GM18868 (cell line): ENCODE data around the gene ZNF280C.
"Not testable (repeated sequence)": the region's sequence is repeated elsewhere in the genome, so short reads cannot be mapped to it uniquely, and the experiment has no call there.

ENCODE experiments used
- ATAC-seq: cut with Tn5 transposase; IDR thresholded peaks from one replicate; pipeline ENCODE4 v1.9.1; 2021; ENCODE audit warnings: mild to moderate bottlenecking, moderate library complexity; ENCODE audit not compliant: unreplicated experiment

Gene ZNF280C, protein sequence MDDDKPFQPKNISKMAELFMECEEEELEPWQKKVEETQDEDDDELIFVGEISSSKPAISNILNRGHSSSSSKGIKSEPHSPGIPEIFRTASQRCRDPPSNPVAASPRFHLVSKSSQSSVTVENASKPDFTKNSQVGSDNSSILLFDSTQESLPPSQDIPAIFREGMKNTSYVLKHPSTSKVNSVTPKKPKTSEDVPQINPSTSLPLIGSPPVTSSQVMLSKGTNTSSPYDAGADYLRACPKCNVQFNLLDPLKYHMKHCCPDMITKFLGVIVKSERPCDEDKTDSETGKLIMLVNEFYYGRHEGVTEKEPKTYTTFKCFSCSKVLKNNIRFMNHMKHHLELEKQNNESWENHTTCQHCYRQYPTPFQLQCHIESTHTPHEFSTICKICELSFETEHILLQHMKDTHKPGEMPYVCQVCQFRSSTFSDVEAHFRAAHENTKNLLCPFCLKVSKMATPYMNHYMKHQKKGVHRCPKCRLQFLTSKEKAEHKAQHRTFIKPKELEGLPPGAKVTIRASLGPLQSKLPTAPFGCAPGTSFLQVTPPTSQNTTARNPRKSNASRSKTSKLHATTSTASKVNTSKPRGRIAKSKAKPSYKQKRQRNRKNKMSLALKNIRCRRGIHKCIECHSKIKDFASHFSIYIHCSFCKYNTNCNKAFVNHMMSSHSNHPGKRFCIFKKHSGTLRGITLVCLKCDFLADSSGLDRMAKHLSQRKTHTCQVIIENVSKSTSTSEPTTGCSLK

DNA sequence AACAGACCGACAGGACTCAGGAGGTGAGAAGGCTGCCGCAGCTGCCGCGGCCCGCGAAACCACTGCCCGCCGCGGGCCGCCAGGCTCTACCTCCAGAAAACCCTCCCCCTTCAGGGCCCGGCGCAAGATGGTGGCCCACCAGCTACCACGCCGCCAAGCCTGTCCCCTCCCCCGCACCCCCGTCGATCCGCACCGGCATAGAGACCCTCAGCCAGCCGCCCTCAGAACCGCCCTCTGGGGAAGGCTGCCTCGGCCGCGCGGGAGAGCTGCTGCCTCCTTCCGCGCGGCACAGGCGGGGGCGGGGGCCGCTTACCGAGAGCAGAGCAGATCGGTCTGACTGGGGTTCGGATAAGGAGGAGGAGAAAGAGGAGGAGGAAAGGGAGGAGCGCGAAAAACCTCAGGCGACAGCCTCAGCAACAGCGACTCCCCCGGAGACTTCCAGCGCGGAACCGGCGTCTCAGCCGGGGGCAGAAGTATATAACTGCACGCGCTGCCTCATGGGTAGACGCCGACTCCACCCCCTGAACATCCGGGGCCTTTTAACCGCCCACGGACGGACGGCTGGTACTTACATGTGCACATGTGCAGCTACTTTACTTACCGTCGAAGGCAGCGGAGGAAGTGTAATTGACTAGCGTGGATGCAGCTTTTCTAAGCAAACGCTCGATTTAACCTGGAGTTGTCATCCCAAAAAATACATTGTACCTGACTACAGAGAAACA is at the start of gene ZNF280C:
TSS of gene ZNF280C (minus strand) at position 451 of the 722 bp plus-strand sequence. CDS start 8,450 bp downstream, outside the sequence.
- peak; percentile 97 for ATAC-seq

DNA sequence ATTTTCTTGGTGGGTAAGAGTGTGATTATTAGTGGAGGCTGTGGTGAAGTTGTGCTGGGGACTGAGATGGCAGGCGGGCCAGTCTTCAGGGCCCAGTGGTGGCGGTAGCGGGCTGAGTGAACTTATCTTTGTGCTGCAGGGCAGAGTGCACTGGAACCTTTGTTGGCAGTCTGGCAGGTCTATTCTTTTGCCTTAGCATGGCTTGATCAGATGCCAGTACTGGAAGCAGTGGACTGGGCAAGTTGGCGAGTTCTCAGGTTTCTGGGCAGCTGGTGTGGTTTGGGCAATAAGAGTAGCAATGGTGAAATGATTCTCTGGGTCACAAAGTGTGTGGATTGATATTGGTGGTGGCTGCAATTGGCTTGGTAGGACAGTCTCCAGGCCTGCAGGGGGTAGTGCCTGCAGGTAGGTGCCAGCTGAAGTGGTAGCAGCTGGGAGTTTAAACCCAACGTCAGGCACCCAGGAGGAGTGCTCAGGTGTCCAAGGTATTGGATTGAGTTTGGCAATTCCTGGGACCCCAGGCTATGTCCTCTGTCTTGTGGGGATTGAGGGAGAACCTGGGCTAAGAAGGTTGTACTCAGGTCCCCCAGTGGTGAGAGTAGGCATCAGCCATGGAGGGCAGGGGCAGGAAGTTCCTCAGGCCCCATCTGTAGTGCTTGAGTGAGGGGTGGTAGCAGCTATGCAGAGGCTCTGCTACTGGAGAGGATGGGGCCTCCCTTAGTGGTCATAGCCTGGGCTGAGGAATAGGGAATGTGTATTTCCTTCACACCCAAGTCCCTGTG is 36.1 kb upstream of the ZNF280C start:
- ATAC-seq = no peak

DNA sequence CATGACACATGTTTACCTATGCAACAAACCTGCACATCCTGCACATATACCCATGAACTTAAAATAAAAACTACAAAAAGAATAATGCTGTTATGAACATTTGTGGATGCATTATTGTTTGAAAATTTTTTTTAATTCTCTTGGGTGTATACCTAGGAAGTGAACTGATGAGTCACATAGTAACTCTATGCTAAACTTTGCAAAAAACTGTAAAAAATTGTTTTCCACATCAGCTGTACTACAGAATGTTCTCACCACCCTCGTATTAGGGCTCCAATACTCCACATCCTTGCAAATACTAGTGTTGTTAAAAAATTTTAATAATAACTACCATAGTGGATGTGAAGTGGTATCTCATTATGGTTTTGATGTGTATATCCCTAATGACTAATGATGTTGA is 33.3 kb upstream of the ZNF280C start:
- ATAC-seq = no peak

DNA sequence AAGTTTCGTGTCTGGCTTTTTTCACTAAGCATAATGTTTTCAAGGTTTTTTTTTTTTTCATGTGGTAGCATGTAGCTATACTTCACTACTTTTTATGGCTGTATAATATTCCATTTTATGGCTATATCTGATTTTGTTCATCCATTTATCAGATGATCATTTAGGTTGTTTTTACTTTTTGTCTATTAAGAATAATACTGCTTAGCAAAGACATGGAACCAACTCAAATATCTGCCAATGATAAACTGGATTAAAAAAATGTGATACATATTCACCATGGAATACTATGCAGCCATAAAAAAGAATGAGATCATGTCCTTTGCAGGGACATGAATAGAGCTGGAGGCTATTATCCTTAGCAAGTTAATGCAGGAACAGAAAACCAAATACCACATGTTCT is 32.7 kb upstream of the ZNF280C start:
- no peak for ATAC-seq

DNA sequence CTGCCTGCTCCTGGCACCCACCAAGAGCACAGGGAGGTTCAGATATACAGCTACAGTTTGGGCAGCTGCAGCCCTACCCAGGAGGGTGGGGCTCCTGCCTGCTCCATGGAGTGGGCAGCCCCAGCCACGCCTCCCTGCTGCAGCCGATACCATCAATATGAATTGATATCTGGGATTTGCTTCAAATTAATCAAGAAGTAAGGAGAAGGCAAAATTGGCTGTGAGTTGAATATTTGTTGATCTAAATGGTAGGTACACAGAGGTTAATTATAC is 31.2 kb upstream of the ZNF280C start:
- ATAC-seq = no peak

DNA sequence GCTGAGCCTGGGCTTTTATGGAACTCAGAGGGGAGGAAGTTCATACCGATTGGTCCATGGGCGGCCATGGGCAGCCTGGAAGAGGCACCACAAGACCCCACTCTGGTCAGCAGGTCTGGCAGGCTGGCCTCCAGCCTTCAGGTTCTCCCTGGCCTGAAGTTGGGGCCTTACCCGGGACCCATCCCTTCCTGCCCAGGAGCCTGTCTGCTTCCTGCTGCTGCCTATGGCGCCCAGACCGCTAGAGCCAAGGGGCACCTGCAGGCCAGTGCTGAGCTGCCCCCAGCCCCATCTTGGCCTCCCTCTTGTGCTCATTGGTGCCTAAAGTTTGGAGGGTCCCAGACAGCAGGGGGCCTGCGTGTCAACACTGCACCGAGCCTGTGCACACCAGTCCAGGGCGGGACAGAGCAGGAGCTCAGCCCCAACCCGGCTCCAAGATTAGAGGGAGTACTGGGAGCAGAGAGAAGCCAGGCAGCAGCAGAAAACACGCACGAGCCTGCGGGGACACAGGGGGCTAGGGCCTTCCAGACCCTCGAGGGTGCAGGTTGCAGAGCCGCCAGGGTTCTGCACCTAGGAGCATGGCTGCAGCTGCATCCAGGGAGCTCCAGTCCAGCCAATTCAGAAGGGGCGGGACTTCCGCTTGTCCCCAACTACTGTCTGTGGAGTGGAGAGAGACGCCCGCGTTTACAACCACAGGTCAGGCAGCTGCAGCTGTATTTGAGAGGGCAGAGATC is 30.7 kb upstream of the ZNF280C start:
- no peak for ATAC-seq

DNA sequence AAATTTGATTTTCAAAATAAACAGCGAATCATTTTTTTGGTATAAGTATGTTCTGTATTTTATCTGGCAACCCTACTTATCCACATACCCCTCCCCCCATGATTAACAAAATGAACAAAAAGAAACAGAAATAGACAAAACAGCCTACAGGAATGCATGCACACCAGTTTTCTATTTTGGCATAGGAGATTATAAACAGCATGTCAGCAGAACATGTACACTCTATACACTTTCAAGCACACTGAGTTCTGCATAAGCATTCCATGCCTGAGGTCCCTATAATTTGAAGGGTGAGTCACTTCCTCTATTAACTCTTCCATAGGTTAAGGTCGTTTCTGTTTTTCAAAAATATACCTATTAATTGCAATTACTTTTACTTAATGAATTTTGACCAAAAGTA is 28.0 kb upstream of the ZNF280C start:
- no peak for ATAC-seq

DNA sequence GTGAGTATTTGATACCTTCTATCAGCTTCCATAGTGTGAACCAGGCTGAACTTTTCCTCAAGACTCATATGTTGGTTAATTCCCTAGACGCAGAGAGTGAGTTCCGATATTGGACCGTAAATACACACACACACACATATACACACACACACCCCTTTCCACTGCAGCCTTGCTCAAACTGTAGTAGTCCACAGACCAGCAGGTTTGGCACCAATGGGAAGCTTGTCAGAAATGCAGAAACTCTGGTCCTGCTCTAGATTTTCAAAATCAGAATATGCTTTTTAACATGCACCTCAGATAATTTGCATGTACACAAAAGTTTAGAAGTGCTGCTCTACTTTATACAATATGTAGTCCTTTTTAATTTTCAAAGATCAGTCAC is 27.6 kb upstream of the ZNF280C start:
- no peak for ATAC-seq

DNA sequence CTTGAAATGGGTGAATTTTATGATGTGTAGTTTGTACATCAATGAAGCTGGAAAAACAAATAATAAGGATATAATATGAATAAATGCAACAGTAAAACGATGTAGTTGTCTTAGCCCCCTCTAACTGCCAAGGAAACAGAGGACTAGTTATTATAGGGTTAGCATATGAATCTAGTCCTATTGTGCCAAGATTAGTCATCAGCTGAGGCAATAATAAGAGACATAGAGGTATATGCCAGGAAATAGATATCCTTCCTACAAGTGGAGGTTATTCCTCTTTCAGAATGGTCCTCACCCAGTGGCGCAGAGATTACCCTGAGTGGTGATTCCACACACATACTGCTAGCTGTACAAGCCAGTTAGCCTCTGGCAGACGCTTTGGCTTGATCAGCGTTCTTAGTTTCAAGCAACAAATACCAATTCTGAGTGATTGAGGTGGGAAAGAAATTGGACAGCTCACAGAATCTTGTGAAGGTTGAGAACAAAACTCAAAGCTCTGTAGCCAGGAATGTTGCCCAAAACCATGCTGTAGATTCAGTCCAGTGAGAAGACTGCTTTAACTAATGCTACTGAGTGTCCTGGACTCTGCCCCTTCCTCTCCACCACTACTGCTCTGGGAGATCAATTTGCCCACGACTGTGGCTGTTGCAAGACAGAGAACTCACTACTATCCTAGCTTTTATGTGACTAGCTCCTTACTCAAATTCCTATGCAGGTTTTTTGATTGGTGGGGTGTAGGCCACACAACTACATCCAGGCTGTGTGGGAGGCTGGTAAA is 27.0 kb upstream of the ZNF280C start:
- ATAC-seq = no peak

DNA sequence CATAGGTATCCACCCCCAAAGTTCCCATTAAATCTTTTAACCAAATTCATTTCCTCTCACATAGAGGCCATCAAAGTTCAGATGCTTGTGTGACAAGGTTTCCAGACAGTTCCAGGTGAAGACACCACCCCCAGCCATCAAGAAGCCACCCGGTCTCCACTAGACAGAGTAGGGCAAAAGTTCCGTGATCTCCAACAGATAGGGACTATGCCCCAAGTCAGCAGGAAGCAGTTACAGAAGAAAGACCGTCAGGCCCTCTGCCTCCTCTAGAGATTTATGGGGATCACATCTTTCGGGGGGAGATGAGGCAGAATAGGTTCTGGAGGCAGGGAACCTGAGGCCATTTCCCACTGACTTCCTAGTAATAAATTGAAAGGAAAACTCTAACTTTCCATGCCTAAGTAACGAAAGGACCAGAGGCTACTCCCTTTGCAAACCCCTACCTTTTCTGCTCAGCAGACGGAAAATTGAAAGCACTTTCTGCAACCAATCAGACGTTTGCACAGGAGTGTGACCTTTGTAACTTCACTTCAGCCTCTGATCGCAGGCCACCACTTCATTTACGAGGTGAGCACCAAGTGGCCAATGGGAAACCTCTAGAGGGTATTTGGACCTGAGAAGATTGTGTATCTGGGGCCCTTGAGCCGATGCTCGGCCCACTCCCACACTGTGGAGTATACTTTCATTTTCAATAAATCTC is 18.5 kb upstream of the ZNF280C start:
- no peak for ATAC-seq

DNA sequence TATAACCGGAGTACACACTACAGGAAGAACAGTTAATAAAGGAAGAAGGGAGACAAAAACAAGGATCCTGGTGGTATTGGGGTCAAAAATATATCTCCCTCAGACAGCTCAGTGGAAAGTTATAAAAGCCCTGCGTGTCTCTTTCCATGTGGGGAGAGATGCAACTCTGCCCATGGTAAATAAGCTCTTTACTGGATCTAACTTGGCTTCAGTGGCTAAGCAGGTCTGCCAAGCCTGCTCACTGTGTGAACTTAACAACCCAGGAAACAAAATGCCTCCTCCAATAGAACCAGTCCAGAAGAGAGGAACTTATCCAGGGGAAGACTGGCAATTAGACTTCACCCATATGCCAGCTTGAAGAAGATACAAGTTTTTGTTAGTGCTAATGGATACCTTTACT is 17.0 kb upstream of the ZNF280C start:
- no peak for ATAC-seq

DNA sequence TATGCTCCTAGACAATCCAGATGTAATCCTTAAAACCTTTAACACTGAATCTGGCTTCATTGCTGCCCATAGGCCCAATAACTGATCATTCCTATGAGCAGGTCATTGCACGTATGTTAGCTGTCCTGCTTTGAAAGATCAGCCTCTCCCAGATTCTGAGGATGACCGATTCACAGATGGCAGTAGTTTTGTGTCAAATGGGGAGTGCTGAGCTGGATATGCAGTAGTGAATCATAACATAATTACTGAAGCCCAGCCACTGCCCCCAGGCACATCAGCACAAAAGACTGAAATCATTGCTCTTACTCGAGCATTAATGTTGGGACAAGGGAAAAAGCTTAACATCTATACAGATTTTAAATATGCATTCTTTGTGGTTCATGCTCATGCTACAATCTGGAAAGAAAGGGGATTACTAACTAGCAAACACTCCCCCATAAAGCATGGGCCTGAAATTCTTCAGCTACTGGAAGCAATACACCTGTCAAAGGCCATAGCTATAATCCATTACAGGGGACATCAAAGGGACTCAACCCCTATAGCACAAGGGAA is 16.4 kb upstream of the ZNF280C start:
- ATAC-seq = no peak

DNA sequence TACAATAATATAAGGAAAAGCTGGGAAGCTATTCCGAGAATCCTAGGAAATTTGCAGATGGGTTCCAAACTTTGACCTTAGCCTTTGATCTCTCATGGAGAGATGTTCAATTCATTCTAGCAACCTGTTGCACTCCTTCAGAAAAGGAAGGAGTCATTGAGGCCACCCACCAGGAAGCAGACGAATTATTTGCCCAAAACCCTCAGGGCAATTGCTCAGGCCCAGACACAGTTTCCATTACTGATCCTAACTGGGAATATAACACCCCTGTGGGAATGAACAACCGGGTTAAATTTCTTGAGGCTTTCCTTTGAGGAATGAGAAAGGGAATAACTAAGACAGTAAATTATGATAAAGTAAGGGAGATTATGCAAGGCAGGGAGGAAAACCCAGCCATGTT is 13.5 kb upstream of the ZNF280C start:
- ATAC-seq = no peak

DNA sequence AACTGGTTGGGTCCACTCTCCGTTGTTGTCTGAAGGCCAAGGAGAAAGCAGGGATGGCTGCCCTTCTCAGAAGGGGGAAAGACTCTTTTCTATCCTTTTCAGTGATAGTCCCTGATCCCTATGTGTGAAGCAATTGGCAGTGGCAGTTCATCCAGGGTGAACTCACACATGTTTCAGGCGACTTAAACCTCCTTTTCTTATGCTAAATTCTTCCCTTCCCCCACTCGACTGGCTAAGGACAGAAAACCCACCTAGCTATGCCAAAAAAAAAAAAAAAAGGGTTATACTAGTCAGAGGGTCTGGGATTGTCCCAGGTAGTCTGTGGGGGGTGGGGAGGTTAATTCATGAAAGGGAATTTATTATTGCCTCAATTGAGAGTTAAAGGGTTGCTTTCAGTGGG is 12.2 kb upstream of the ZNF280C start:
- ATAC-seq = no peak

DNA sequence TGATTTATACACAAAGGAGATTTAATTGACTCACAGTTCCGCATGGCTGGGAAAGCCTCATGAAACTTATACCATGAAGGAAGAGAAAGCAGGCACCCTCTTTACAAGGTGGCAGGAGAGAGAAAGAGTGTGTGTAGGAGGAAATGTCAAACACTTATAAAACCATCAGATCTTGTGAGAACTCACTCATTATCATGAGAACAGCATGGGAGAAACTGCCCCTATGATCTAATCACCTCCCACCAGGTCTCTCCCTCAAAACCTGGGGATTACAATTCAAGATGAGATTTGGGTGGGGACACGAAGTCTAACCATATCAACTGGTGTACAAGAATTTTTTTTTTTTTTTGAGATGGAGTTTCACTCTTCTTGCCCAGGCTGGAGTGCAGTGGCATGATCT is 3.6 kb upstream of the ZNF280C start:
- not testable (repeated sequence) for ATAC-seq

DNA sequence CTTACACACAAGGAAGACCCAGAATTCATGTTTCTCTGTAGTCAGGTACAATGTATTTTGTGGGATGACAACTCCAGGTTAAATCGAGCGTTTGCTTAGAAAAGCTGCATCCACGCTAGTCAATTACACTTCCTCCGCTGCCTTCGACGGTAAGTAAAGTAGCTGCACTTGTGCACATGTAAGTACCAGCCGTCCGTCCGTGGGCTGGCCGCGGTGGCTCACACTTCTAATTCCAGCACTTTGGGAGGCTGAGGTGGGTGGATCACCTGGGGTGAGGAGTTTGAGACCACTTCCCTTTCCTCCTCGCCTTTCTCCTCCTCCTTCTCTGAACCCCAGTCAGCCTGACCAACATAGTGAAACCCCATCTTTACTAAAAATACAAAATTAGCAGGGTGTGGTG is 692 bp upstream of the ZNF280C start:
- ATAC-seq = not testable (repeated sequence)

DNA sequence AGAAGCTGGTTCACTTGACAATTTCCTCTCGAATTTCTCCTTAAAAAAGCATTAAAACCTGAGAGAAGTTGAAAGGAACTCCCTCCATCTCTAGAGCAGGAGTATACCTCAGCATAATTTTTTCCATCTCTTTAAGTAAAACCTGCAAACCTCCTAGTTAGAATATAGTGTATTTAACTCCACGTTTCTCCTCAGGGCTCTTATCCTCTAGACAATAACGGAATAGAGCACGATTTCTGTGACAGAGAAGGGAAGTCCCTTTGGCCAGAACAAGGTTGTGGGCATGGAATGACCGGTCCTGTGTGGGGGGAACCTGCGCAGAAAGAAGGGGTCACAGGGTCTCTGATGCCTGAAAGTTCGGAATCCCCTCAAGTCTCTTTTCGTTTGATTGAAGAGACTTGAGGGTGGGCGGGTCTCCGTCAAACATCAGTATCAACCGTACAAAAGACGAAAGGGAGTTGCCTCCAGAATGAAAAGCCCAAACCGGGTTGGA is 697 bp downstream of the ZNF280C start:
- peak; percentile 9 for ATAC-seq

DNA sequence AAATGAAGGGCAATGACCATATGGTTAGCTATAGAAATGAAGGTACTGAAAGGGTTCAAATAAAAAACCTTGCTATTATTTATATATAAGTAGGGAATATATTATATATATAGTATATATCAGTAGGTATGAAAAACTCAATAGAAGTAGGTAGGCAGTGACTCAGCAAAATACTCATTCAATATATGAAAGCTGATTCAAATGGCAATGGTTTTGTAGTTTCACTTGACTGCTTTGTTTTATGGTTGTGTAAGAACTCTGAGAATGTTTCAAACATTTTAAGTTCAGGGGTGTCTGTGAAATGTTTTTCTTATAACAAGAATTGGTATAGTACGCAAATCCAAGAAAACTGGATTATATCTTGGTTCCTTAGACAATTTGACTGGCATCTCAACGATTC is 4.1 kb downstream of the ZNF280C start:
- no peak for ATAC-seq

DNA sequence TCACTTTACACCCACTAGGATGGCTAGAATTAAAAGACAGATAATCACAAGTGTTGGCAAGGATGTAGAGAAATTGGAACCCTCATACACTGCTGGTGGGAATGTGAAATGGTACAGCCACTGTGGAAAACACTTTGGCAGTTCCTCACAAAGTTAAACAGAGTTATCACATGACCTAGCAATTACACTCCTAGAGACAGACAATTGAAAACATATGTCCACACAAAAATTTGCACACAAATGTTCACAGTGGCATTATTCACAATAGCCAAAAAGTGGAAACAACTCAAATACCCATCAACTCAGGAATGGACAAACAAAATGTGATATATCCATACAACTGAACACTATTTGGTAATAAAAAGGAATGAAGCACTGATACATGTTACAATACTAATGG is 5.7 kb downstream of the ZNF280C start:
- ATAC-seq = no peak
